ENCODE measurements around the gene B4GALNT3. TPM values are rescaled to one million over a fixed set of nuclear protein-coding genes. Genes with fewer than 3 reads are reported as not detected.

B4GALNT3 gene
- total RNA-seq, 4 donors from 2014 or later = 9.7 to 45.3 (median 18.4) TPM

DNA sequence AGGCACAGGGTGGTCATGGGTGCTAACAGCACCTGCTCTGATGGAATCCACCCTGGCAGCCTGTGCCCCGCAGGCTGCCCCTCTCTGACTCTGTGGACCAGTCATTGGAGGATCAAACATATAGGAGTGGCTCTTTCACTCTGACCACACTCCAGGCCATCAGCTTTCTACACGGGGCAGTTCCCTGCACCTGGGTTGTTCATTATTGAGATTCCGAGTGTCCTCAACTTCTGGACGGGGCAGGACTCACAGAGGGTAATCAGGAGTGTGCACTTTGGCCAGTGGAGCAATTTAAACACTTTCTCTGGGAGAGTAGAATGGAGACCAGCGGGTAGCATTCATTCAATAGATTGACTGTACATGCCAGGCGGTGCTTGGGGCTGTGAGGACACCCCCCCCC is 108.7 kb downstream of the B4GALNT3 start:
- H3K27ac ChIP-seq = no peak overlapping the region
- H3K27me3 ChIP-seq = no peaks in the 10 kb centered on the region
- TF ChIP-seq, protein P1, sequence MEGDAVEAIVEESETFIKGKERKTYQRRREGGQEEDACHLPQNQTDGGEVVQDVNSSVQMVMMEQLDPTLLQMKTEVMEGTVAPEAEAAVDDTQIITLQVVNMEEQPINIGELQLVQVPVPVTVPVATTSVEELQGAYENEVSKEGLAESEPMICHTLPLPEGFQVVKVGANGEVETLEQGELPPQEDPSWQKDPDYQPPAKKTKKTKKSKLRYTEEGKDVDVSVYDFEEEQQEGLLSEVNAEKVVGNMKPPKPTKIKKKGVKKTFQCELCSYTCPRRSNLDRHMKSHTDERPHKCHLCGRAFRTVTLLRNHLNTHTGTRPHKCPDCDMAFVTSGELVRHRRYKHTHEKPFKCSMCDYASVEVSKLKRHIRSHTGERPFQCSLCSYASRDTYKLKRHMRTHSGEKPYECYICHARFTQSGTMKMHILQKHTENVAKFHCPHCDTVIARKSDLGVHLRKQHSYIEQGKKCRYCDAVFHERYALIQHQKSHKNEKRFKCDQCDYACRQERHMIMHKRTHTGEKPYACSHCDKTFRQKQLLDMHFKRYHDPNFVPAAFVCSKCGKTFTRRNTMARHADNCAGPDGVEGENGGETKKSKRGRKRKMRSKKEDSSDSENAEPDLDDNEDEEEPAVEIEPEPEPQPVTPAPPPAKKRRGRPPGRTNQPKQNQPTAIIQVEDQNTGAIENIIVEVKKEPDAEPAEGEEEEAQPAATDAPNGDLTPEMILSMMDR (IDR thresholded peaks at IDR 0.05) = no peak
- no peak for TF ChIP-seq POLR2A (IDR thresholded peaks at IDR 0.05)
- H3K9me3 ChIP-seq = no peaks in the 10 kb centered on the region
- H3K4me1 ChIP-seq = peaks cover 15 to 48% (median 27%) of the 10 kb centered on the region in 3 donors
- intact Hi-C loops (cut with DNase I) = loop anchor here (5.0 to 10.0 kb wide), 3 partner anchors 249 to 386 kb away; no protein-coding TSS in a partner anchor
- DNase-seq = no peak
- 86 to 92% methylated on average over 4 to 5 of the region's 6 CpGs for WGBS, 2 donors
- no peak overlapping the region for H3K4me3 ChIP-seq
- no peaks in the 10 kb centered on the region for H3K36me3 ChIP-seq

DNA sequence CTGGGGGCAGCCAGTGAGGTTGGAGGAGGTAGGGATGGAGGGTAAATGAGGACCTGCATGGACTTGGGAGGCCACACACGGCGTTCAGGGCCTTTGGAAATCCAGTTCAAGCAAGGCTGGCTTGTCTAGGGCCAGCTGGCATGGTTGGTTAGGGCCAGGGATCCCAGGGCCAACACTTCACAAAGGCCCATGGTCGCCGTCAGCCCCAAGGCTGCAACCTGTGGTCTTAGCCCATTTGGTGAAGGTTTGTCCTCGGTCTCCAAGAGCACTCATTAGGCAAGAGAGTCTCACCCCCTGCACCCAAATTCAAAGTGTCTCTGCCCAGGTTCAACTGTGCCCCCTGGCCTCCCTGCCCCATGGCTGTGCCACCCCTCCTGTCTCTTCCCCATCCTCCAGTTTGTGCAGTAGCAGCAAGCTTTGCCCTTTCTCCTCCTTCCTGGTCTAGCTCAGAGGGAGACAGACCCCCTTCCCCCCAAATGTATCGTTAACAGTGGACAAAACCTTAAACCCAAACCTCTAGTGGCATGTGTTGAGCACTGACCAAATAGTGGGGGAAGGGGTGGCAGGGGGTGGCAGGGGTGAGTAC is 109.4 kb downstream of the B4GALNT3 start:
- intact Hi-C loops (cut with DNase I) = loop anchor here (5.0 to 10.0 kb wide), 3 partner anchors 248 to 386 kb away; no protein-coding TSS in a partner anchor
- TF ChIP-seq POLR2A (IDR thresholded peaks at IDR 0.05) = no peak
- TF ChIP-seq, protein P1 (IDR thresholded peaks at IDR 0.05) = no peak
- H3K27ac ChIP-seq = peak overlapping the region in 3 of 4 donors; percentile 95 to 96 (median 95)

DNA sequence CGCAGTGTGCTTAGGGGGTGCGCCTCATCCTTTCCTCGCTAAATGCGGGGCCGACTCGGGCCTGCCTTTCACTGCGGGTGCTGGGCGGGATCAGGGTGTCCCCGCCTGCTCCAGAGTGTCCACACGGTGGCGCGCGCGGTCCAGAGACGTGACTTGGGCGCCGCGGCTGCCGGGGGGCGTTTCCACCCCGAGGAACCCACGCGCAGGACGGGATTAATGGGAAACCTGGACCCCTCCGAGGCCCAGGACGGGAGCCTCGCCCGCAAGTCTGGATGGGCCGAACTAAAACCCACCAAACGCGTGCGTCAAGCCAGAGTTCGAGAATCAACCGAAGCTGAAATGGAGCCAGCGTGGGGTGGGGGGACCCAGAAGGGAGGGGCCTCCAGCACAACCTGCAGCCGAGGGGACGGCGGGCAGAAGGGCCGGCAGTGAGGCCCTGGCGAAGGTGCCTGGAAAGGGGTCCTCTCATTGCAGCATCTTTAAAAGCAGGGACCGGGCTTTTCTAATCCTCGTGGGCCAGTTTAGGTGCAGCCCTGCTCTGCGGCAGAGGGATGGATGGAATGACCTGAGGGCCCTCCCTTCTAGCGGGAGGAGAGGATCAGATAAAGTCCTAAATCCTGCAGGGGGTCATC is 110.2 kb downstream of the B4GALNT3 start:
- Histone ChIP-seq H3K27ac (peak overlapping the region; percentile 90 to 96 (median 95)), H3K9me3 (no peaks in the 10 kb centered on the region), H3K36me3 (no peaks in the 10 kb centered on the region), H3K27me3 (no peaks in the 10 kb centered on the region), H3K4me1 (peaks cover 16 to 59% (median 28%) of the 10 kb centered on the region in 3 donors), H3K4me3 (peak overlapping the region; percentile 36 to 76 (median 62))
- intact Hi-C loops (cut with DNase I) = loop anchor here (5.0 to 10.0 kb wide), 5 partner anchors 75 to 385 kb away; partner anchors contain the start of gene WNK1
- DNase-seq = no peak
- TF ChIP-seq, protein P1 (IDR thresholded peaks at IDR 0.05) = peak; percentile 92 to 99 (median 96)
- no peak for TF ChIP-seq POLR2A (IDR thresholded peaks at IDR 0.05)
- 2% methylated on average over 18 of the region's 44 CpGs; no CpG with 5 or more reads in 1 of the 2 donors for WGBS, 2 donors

More for the DNA sequence above, 109.4 kb downstream of the B4GALNT3 start:
- 45% methylated on average over 2 of the region's 6 CpGs; no CpG with 5 or more reads in 1 of the 2 donors for WGBS, 2 donors
- no peaks in the 10 kb centered on the region for H3K9me3 ChIP-seq
- peak overlapping the region in 2 of 4 donors; percentile 70 to 76 for H3K4me3 ChIP-seq
- no peaks in the 10 kb centered on the region for H3K27me3 ChIP-seq
- no peaks in the 10 kb centered on the region for H3K36me3 ChIP-seq
- peaks cover 15 to 52% (median 27%) of the 10 kb centered on the region in 3 donors for H3K4me1 ChIP-seq
- DNase-seq = no peak

DNA sequence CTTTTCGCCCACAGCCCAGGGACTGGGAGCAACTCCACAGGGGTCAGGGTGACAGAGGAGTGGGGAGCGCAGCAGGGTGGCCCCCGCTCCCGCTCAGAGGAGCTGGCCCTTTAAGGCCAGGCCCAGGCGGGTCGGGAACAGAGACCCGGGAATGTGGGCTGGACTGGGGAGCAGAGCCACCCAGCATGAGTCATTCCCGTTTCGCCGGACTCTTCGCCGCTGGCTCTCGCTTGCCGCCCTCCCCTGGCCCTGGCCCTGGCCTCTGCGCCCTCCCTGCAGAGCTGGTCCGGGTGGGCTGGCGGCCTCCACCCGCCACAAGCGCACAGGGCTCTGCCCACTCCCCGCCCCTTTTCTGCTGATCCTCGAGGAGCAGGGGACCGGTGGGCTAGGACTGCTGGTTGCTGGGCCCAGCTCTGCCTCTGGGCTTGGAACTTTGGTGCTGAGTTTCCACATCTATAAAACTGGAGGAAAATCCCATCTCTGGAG is 110.7 kb downstream of the B4GALNT3 start:
- peak in 2 of 4 donors; percentile 39 to 68 for TF ChIP-seq POLR2A (IDR thresholded peaks at IDR 0.05)
- TF ChIP-seq, protein P1 (IDR thresholded peaks at IDR 0.05) = no peak
- Histone ChIP-seq H3K4me1 (peaks cover 21 to 65% (median 34%) of the 10 kb centered on the region in 3 donors), H3K9me3 (no peaks in the 10 kb centered on the region), H3K4me3 (peak overlapping the region; percentile 36 to 76 (median 62)), H3K27ac (peak overlapping the region; percentile 90 to 96 (median 95)), H3K27me3 (no peaks in the 10 kb centered on the region), H3K36me3 (no peaks in the 10 kb centered on the region)
- WGBS, 2 donors = 0% methylated on average over 2 of the region's 22 CpGs; no CpG with 5 or more reads in 1 of the 2 donors
- DNase-seq = no peak
- intact Hi-C loops (cut with DNase I) = loop anchor here (5.0 to 10.0 kb wide), 2 partner anchors 74 to 182 kb away; partner anchors contain the start of gene WNK1
